Measurements from ENCODE around the gene CELF4. TPM values are rescaled to one million over a fixed set of nuclear protein-coding genes. Genes with fewer than 3 reads are reported as not detected.

Gene CELF4
- polyA plus RNA-seq, 1 donor (not counting 4 experiments of a cell fraction or from before 2014, with no cell fraction given) = not detected

GRCh38 chr18:37508207-37508606 lies 57.4 kb downstream of the CELF4 start:
- H3K27me3 ChIP-seq (ENCODE audit: control insufficient read depth, extremely low read depth, insufficient read depth, low read length) = peaks cover 4% of the 10 kb centered on the region
- dilution Hi-C loops (cut with MboI; ENCODE audit: extremely low pct_ligation_motif_present, low sequenced_read_pairs) = no loop called here
- no peaks in the 10 kb centered on the region for H3K4me1 ChIP-seq (ENCODE audit: control insufficient read depth, extremely low read depth, insufficient read depth, low read length)
- no peaks in the 10 kb centered on the region for H4K20me1 ChIP-seq (ENCODE audit: control insufficient read depth, extremely low read depth, insufficient read depth, low read length)
- DNase-seq (ENCODE audit: low read depth, low spot score) (no peak), FAIRE-seq (no peak)
- H3K9ac ChIP-seq (ENCODE audit: control insufficient read depth, extremely low read depth, insufficient read depth, low read length) = no peak overlapping the region
- H3K4me3 ChIP-seq (ENCODE audit: control insufficient read depth in 2 of 3, extremely low read depth in 1 of 3, insufficient read depth in 2 of 3, low read depth in 1 of 3, low read length in 3 of 3) = no peak overlapping the region
- no peak overlapping the region for H3K27ac ChIP-seq (ENCODE audit: control insufficient read depth, insufficient read depth, low read length)
- H3K4me2 ChIP-seq (ENCODE audit: control insufficient read depth, extremely low read depth, insufficient read depth, low read depth, low read length) = no peak overlapping the region
- TF ChIP-seq EZH2 (IDR thresholded peaks at IDR 0.05; ENCODE audit: low read length) (no peak), CTCF (optimal IDR thresholded peaks at IDR 0.05 in 1 of 3, IDR thresholded peaks at IDR 0.05 in 1 of 3, conservative IDR thresholded peaks at IDR 0.05 in 1 of 3; ENCODE audit: extremely low read depth in 1 of 3, insufficient read depth in 2 of 3, low read length in 3 of 3) (no peak)
- no peaks in the 10 kb centered on the region for H3K9me1 ChIP-seq (ENCODE audit: control insufficient read depth, extremely low read depth, insufficient read depth, low read length)
- no peak overlapping the region for H2AFZ ChIP-seq (ENCODE audit: control insufficient read depth, low read length)
- H3K79me2 ChIP-seq (ENCODE audit: control insufficient read depth, insufficient read depth, low read length) = no peaks in the 10 kb centered on the region
- no peaks in the 10 kb centered on the region for H3K36me3 ChIP-seq (ENCODE audit: control insufficient read depth in 2 of 2, extremely low read depth in 1 of 2, insufficient read depth in 2 of 2, low read length in 2 of 2)
- H3K9me3 ChIP-seq (ENCODE audit: control insufficient read depth, low read depth, low read length) = no peaks in the 10 kb centered on the region

- Histone ChIP-seq H3K27ac (ENCODE audit: control insufficient read depth, insufficient read depth, low read length) (no peak overlapping the region), H3K9me1 (ENCODE audit: control insufficient read depth, extremely low read depth, insufficient read depth, low read length) (no peaks in the 10 kb centered on the region), H3K4me3 (ENCODE audit: control insufficient read depth in 2 of 3, extremely low read depth in 1 of 3, insufficient read depth in 2 of 3, low read depth in 1 of 3, low read length in 3 of 3) (no peak overlapping the region), H4K20me1 (ENCODE audit: control insufficient read depth, extremely low read depth, insufficient read depth, low read length) (no peaks in the 10 kb centered on the region), H3K4me2 (ENCODE audit: control insufficient read depth, extremely low read depth, insufficient read depth, low read depth, low read length) (no peak overlapping the region), H3K9ac (ENCODE audit: control insufficient read depth, extremely low read depth, insufficient read depth, low read length) (no peak overlapping the region), H2AFZ (ENCODE audit: control insufficient read depth, low read length) (no peak overlapping the region), H3K27me3 (ENCODE audit: control insufficient read depth, extremely low read depth, insufficient read depth, low read length) (peaks cover 4% of the 10 kb centered on the region), H3K79me2 (ENCODE audit: control insufficient read depth, insufficient read depth, low read length) (no peaks in the 10 kb centered on the region), H3K9me3 (ENCODE audit: control insufficient read depth, low read depth, low read length) (no peaks in the 10 kb centered on the region), H3K4me1 (ENCODE audit: control insufficient read depth, extremely low read depth, insufficient read depth, low read length) (no peaks in the 10 kb centered on the region), H3K36me3 (ENCODE audit: control insufficient read depth in 2 of 2, extremely low read depth in 1 of 2, insufficient read depth in 2 of 2, low read length in 2 of 2) (no peaks in the 10 kb centered on the region)
- FAIRE-seq (no peak), DNase-seq (ENCODE audit: low read depth, low spot score) (no peak)
- TF ChIP-seq EZH2 (IDR thresholded peaks at IDR 0.05; ENCODE audit: low read length) (no peak), CTCF (optimal IDR thresholded peaks at IDR 0.05 in 1 of 3, IDR thresholded peaks at IDR 0.05 in 1 of 3, conservative IDR thresholded peaks at IDR 0.05 in 1 of 3; ENCODE audit: extremely low read depth in 1 of 3, insufficient read depth in 2 of 3, low read length in 3 of 3) (no peak)
- dilution Hi-C loops (cut with MboI; ENCODE audit: extremely low pct_ligation_motif_present, low sequenced_read_pairs) = no loop called here
These were observed 58.4 kb downstream of the CELF4 start for GRCh38 chr18:37507239-37507638.

Measured in keratinocyte (primary cell).